ENCODE results near the gene LINGO3. TPM values are rescaled to one million over a fixed set of nuclear protein-coding genes. Genes with fewer than 3 reads are reported as not detected.

Gene LINGO3, protein sequence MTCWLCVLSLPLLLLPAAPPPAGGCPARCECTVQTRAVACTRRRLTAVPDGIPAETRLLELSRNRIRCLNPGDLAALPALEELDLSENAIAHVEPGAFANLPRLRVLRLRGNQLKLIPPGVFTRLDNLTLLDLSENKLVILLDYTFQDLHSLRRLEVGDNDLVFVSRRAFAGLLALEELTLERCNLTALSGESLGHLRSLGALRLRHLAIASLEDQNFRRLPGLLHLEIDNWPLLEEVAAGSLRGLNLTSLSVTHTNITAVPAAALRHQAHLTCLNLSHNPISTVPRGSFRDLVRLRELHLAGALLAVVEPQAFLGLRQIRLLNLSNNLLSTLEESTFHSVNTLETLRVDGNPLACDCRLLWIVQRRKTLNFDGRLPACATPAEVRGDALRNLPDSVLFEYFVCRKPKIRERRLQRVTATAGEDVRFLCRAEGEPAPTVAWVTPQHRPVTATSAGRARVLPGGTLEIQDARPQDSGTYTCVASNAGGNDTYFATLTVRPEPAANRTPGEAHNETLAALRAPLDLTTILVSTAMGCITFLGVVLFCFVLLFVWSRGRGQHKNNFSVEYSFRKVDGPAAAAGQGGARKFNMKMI
- total RNA-seq, result under 1 TPM in 1 of 2 donors, not detected in 1; 0.68 TPM

GRCh38 chr19:2308114-2308556 lies at the start of gene LINGO3:
Gene LINGO3, minus strand, starts transcription at chr19:2308154. Its CDS starts 16,378 bp downstream, at chr19:2291776.
- no peaks in the 10 kb centered on the region for H3K9me3 ChIP-seq
- H3K27ac ChIP-seq, result no peak within 1 kb of the TSS
- no peak for DNase-seq (ENCODE audit: low spot score)
- 9% methylated on average over 19 of the region's 63 CpGs for WGBS
- no peaks in the 10 kb centered on the region for H3K4me1 ChIP-seq (replicated peaks)
- H3K27me3 ChIP-seq (replicated peaks; ENCODE audit: insufficient read depth), result peaks cover 12% of the 10 kb centered on the region
- no peak within 1 kb of the TSS for H3K4me3 ChIP-seq
- intact Hi-C loops (cut with DNase I), result no loop called here
- TF ChIP-seq, protein P1, sequence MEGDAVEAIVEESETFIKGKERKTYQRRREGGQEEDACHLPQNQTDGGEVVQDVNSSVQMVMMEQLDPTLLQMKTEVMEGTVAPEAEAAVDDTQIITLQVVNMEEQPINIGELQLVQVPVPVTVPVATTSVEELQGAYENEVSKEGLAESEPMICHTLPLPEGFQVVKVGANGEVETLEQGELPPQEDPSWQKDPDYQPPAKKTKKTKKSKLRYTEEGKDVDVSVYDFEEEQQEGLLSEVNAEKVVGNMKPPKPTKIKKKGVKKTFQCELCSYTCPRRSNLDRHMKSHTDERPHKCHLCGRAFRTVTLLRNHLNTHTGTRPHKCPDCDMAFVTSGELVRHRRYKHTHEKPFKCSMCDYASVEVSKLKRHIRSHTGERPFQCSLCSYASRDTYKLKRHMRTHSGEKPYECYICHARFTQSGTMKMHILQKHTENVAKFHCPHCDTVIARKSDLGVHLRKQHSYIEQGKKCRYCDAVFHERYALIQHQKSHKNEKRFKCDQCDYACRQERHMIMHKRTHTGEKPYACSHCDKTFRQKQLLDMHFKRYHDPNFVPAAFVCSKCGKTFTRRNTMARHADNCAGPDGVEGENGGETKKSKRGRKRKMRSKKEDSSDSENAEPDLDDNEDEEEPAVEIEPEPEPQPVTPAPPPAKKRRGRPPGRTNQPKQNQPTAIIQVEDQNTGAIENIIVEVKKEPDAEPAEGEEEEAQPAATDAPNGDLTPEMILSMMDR (IDR thresholded peaks at IDR 0.05), result no peak
- TF ChIP-seq POLR2AphosphoS5 (IDR thresholded peaks at IDR 0.05) (no peak), POLR2A (IDR thresholded peaks at IDR 0.05) (no peak)
- no peaks in the 10 kb centered on the region for H3K36me3 ChIP-seq

DNA sequence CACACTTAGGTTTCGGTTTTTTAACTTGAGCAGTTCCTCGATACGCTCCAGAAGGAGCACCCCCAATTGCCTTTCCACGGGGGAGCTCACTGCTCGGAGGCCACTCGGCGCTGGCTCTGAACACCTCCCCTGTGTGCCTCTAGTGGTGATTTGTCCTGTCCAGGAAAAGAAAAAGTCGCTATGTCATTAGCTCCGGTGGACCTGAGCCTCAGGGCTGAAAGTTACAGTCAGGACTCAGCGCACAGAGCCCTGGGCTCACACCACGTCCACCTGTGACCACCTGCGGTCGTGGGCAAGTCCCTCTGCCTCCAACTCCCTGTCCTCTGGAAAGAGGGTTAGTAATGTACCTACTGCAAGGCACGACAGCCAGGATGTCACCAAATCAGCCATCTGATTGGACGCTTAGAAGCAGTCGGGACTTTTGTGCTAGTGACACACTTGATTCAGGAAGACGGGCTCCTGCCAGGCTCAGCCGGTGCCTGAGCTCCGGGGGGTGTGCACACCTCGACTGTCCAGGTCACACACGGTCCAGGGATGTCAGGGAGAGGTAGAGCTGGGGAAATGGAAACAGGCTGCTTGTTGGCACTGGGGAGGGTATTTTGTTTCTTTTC lies 48.2 kb upstream of the LINGO3 start:
- no peak overlapping the region for H3K27ac ChIP-seq
- DNase-seq (ENCODE audit: low spot score), result no peak
- no peaks in the 10 kb centered on the region for H3K4me1 ChIP-seq (replicated peaks)
- TF ChIP-seq POLR2A (IDR thresholded peaks at IDR 0.05), result no peak
- no peak for TF ChIP-seq POLR2AphosphoS5 (IDR thresholded peaks at IDR 0.05)
- TF ChIP-seq, protein P1 (IDR thresholded peaks at IDR 0.05), result no peak
- no peaks in the 10 kb centered on the region for H3K9me3 ChIP-seq
- no peaks in the 10 kb centered on the region for H3K36me3 ChIP-seq
- intact Hi-C loops (cut with DNase I), result no loop called here
- H3K27me3 ChIP-seq (replicated peaks; ENCODE audit: insufficient read depth), result peaks cover 7% of the 10 kb centered on the region
- H3K4me3 ChIP-seq, result no peak overlapping the region
- 79% methylated on average over 21 of the region's 21 CpGs for WGBS

- Histone ChIP-seq H3K27me3 (replicated peaks; ENCODE audit: insufficient read depth) (peaks cover 3% of the 10 kb centered on the region), H3K4me3 (no peak overlapping the region), H3K4me1 (replicated peaks) (no peaks in the 10 kb centered on the region), H3K27ac (no peak overlapping the region), H3K36me3 (no peaks in the 10 kb centered on the region), H3K9me3 (no peaks in the 10 kb centered on the region)
- no peak for TF ChIP-seq POLR2AphosphoS5 (IDR thresholded peaks at IDR 0.05)
- no peak for TF ChIP-seq POLR2A (IDR thresholded peaks at IDR 0.05)
- TF ChIP-seq, protein P1 (IDR thresholded peaks at IDR 0.05), result no peak
- 89% methylated on average over 24 of the region's 24 CpGs for WGBS
- intact Hi-C loops (cut with DNase I), result no loop called here
- DNase-seq (ENCODE audit: low spot score), result no peak
Observed at GRCh38 chr19:2355168-2356035, 47.4 kb upstream of the LINGO3 start.

DNA sequence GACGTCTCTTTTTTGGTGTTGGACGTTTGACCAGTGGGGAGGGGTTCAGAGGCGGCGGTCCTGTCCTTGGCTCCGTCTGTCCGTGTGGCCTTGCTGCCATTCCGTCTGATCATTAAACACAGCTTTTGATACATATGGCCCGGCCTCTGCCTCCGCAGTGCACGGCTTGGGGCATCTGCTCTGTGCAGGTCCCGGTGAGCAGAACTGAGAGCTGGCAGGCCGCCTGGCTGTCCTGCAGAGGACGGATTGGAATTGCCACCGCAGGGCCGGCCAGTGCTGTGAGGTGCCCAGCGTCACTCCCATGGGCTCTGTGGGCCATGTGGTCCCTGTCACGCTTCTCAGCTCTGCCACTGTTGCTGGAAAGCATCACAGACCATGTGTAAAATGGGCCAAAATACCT lies 46.7 kb upstream of the LINGO3 start:
- 94% methylated on average over 17 of the region's 17 CpGs for WGBS
- intact Hi-C loops (cut with DNase I), result no loop called here
- no peaks in the 10 kb centered on the region for H3K4me1 ChIP-seq (replicated peaks)
- no peaks in the 10 kb centered on the region for H3K36me3 ChIP-seq
- H3K27me3 ChIP-seq (replicated peaks; ENCODE audit: insufficient read depth), result peaks cover 1% of the 10 kb centered on the region
- H3K4me3 ChIP-seq, result no peak overlapping the region
- no peak overlapping the region for H3K27ac ChIP-seq
- DNase-seq (ENCODE audit: low spot score), result no peak
- no peaks in the 10 kb centered on the region for H3K9me3 ChIP-seq
- TF ChIP-seq, protein P1 (IDR thresholded peaks at IDR 0.05), result no peak
- TF ChIP-seq POLR2AphosphoS5 (IDR thresholded peaks at IDR 0.05) (no peak), POLR2A (IDR thresholded peaks at IDR 0.05) (no peak)
